HepG2 (cell line): ENCODE results near the gene SNN. TPM values are rescaled to one million over a fixed set of nuclear protein-coding genes. Genes with fewer than 3 reads are reported as not detected.
A peak's percentile ranks its signal among the peaks of the same experiment; 100 is the strongest.

ENCODE experiments used
- ATAC-seq: fragments of 200-7000 bp; cut with Tn5 transposase; 3 replicates; pipeline ENCODE4 v1.9.1; 2020; ENCODE audit warnings: mild to moderate bottlenecking, moderate library complexity
- BruUV-seq: library from RNA; stranded (reverse); fragments of 400-500 nt; replicated peaks from 2 replicates; lab custom pipeline; 2021; lab: Mats Ljungman, UMichigan
- CTCF ChIA-PET: fragments of 300-600 bp; formaldehyde crosslinking; extraction: SDS; loops from one replicate; lab custom pipeline; 2021; ENCODE audit warnings: low total read pairs, inconsistent platforms, low intra/inter-chr PET ratio; lab: Yijun Ruan, JAX
- POLR2A ChIA-PET: fragments of 350-600 bp; sonication (Branson Sonifier 250); formaldehyde crosslinking; loops from one replicate; lab custom pipeline; 2020; ENCODE audit warnings: antibody characterized with exemption, inconsistent platforms; lab: Yijun Ruan, JAX
- DNase-seq: peaks from one replicate; pipeline ENCODE4 v3.0.0-alpha.2; 2015; ENCODE audit warnings: low spot score
- FAIRE-seq: peaks from 3 replicates; lab custom pipeline; 2011; peaks lifted over from hg19 to GRCh38; lab: Jason Lieb, UNC
- H2AFZ ChIP-seq: one replicate; pipeline ENCODE4 v1.6.1; 2011; ENCODE audit warnings: low read length, inconsistent platforms
- H3K27ac ChIP-seq: fragments of 300-600 bp; 3 replicates; pipeline ENCODE4 v1.8.0; 2011; ENCODE audit warnings: mixed run types, mild to moderate bottlenecking, mixed read lengths, low read length, inconsistent platforms; ENCODE audit not compliant: insufficient read depth; ENCODE audit errors: extremely low read length
- H3K27me3 ChIP-seq, 2 experiments: fragments of 200-600 bp in 1 of 2; 2 replicates in 1 of 2; 3 replicates in 1 of 2; pipeline versions ENCODE4 v1.6.0 to v1.8.0; 2011; ENCODE audit warnings: low read length in 2 of 2, mild to moderate bottlenecking in 2 of 2, moderate library complexity in 2 of 2, inconsistent platforms in 1 of 2; ENCODE audit not compliant: insufficient read depth in 2 of 2, control insufficient read depth in 1 of 2
- H3K36me3 ChIP-seq, 2 experiments: fragments of 200-600 bp in 1 of 2; replicated peaks in 1 of 2; 2 replicates in 1 of 2; 3 replicates in 1 of 2; pipeline versions ENCODE4 v1.5.1 to v1.8.0; 2011; ENCODE audit warnings: low read length in 2 of 2, inconsistent platforms in 1 of 2; ENCODE audit not compliant: insufficient read depth in 2 of 2, control insufficient read depth in 1 of 2
- H3K4me1 ChIP-seq: 2 replicates; pipeline ENCODE4 v1.5.1; 2012; ENCODE audit warnings: low read length, inconsistent platforms; ENCODE audit not compliant: insufficient read depth
- H3K4me2 ChIP-seq: 2 replicates; pipeline ENCODE4 v1.6.0; 2011; ENCODE audit warnings: low read depth, low read length, inconsistent platforms
- H3K4me3 ChIP-seq, 3 experiments: fragments of 200-600 bp in 1 of 3; sonication (generic), shearing (Covaris generic) in 1 of 3; replicated peaks in 1 of 3; 2 replicates each; pipeline ENCODE4 v1.5.1; 2011 to 2016; ENCODE audit warnings: low read length in 3 of 3, inconsistent platforms in 2 of 3, low read depth in 2 of 3, mild to moderate bottlenecking in 2 of 3, control low read depth in 1 of 3, mixed read lengths in 1 of 3; ENCODE audit not compliant: insufficient read depth in 1 of 3
- H3K79me2 ChIP-seq: one replicate; pipeline ENCODE4 v1.6.1; 2011; ENCODE audit warnings: low read length, inconsistent platforms; ENCODE audit not compliant: insufficient read depth
- H3K9ac ChIP-seq: 2 replicates; pipeline ENCODE4 v1.6.0; 2011; ENCODE audit warnings: mild to moderate bottlenecking, low read depth, low read length, inconsistent platforms; ENCODE audit not compliant: insufficient read depth
- H3K9me3 ChIP-seq: 2 replicates; pipeline ENCODE4 v1.5.1; 2012; ENCODE audit warnings: mild to moderate bottlenecking, low read length
- H4K20me1 ChIP-seq: 2 replicates; pipeline ENCODE4 v1.6.0; 2011; ENCODE audit warnings: inconsistent platforms, mild to moderate bottlenecking, low read length, moderate library complexity; ENCODE audit not compliant: insufficient read depth
- ATM ChIP-seq: fragments of 450-650 bp; IDR thresholded peaks from 2 replicates; pipeline ENCODE4 v1.7.1; 2017; ENCODE audit warnings: mild to moderate bottlenecking, borderline replicate concordance
- KAT7 ChIP-seq: IDR thresholded peaks from 2 replicates; pipeline ENCODE4 v1.6.1; 2018; ENCODE audit warnings: borderline replicate concordance, missing compliant biosample characterization
- MAFG ChIP-seq: sonication (generic); formaldehyde crosslinking; IDR thresholded peaks from 2 replicates; pipeline ENCODE4 v1.5.1; 2020; ENCODE audit warnings: mild to moderate bottlenecking, missing genetic modification reagents
- PAF1 ChIP-seq: IDR thresholded peaks from 2 replicates; pipeline ENCODE4 v1.6.1; 2016; ENCODE audit warnings: missing genetic modification reagents, missing compliant biosample characterization
- ZNF547 ChIP-seq: sonication (generic); formaldehyde crosslinking; IDR thresholded peaks from 2 replicates; pipeline ENCODE4 v1.5.1; 2020; ENCODE audit warnings: mild to moderate bottlenecking, missing genetic modification reagents
- ZNF737 ChIP-seq: sonication (generic); formaldehyde crosslinking; IDR thresholded peaks from 2 replicates; pipeline ENCODE4 v1.5.0; 2020; ENCODE audit warnings: missing genetic modification reagents, mild to moderate bottlenecking, borderline replicate concordance
- WGBS: methylation state at CpG from one replicate; pipeline ENCODE4 v1.1.6; 2017; ENCODE audit warnings: low lambda C conversion rate; 5-methylcytosine and 5-hydroxymethylcytosine counted together
- in situ Hi-C: cut with HindIII; loops from 2 replicates; pipeline ENCODE4 v1.10.0; 2017; ENCODE audit warnings: low pct_unique_long_range_greater_than_20kb; ENCODE audit not compliant: extremely low pct_ligation_motif_present
- intact Hi-C: fragments of 100-400 bp; cut with micrococcal nuclease; formaldehyde crosslinking; loops from one replicate; pipeline ENCODE4 v1.10.0; 2022; ENCODE audit not compliant: unreplicated experiment
- polyA plus RNA-seq, 8 experiments: library from polyadenylated mRNA; depleted of rRNA in 3 of 8; stranded (reverse) in 7 of 8; unstranded in 1 of 8; fragments of >200 nt; fragmentation: Illumina TruSeq in 4 of 8; extraction: Trizol in 4 of 8; gene quantifications; 2 replicates each; pipeline versions ENCODE4 v1.2.1 to v1.2.3, GENCODE V29; 2011 to 2016; ENCODE audit warnings: low read depth in 4 of 8, missing spikeins in 1 of 8, mixed read lengths in 1 of 8; ENCODE audit not compliant: insufficient read depth in 1 of 8
- total RNA-seq, 5 experiments: library from RNA; depleted of rRNA; stranded (reverse); fragments of >200 nt; fragmentation: Illumina TruSeq; extraction: Trizol; gene quantifications; 2 replicates each; pipeline ENCODE4 v1.2.3, GENCODE V29; 2016; ENCODE audit warnings: low read depth in 1 of 5
- TF ChIP-seq, protein P1 (sequence below): sonication (generic); formaldehyde crosslinking; IDR thresholded peaks from 2 replicates; pipeline ENCODE4 v1.4.0; 2020; ENCODE audit warnings: missing genetic modification reagents
- TF ChIP-seq, protein P2 (sequence below): sonication (generic); formaldehyde crosslinking; IDR thresholded peaks from 2 replicates; pipeline ENCODE4; 2020; ENCODE audit warnings: missing genetic modification reagents, mild to moderate bottlenecking, borderline replicate concordance
- TF ChIP-seq, protein P3 (sequence below): sonication (generic); formaldehyde crosslinking; IDR thresholded peaks from 2 replicates; pipeline ENCODE4 v1.8.0; 2022; ENCODE audit warnings: mild to moderate bottlenecking, missing genetic modification reagents, moderate library complexity
- TF ChIP-seq, protein P4 (sequence below): sonication (generic); formaldehyde crosslinking; IDR thresholded peaks from 2 replicates; pipeline ENCODE4 v1.5.1; 2020; ENCODE audit warnings: mild to moderate bottlenecking, missing genetic modification reagents, moderate library complexity
- TF ChIP-seq, protein P5 (sequence below): conservative IDR thresholded peaks from 2 replicates; pipeline ENCODE4 v1.6.1; 2018; ENCODE audit warnings: missing genetic modification reagents

Gene SNN
- total and polyA plus RNA-seq, 2 of the 13 experiments (the other 11 are each of a cell fraction or from before 2014, with no cell fraction given) = 5.2 to 8.4 TPM

DNA sequence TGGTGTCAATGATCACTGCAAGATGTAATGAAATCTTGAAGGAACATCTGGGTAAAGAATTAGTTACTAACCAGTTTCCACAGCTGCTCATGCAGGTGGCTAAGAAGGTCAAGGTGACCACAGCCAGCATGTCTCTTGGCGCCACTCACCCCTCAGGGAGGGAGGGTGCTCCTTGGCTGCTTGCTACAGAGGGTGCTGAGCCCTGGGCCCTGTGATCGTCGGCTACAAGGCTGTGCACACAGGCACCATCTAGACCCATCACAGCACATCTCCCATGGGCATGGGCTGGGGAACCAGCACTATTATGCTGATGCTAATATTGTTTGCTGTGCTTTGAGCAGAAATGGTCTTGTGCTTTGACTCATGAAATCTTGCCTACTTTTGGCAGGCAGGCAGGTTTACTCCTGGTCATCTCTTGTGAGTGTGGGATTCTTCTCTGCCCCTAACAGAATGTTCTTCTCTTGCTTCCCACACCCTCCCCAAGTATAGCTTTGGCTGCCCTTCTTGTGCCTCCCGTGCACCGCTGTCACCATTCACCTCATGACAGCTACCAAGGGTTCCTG, 38.0 kb downstream of the SNN start:
- Histone ChIP-seq H3K79me2 (peaks cover 23% of the 10 kb centered on the region), H3K27me3 (no peaks in the 10 kb centered on the region), H3K4me3 (no peak overlapping the region), H3K4me1 (peaks cover 13% of the 10 kb centered on the region), H3K9ac (no peak overlapping the region), H3K27ac (no peak overlapping the region), H4K20me1 (0 out of 2 replicates have a peak, but pooled peaks cover 4% of the 10 kb centered on the region), H3K9me3 (no peaks in the 10 kb centered on the region), H3K36me3 (peaks cover 15 to 62% of the 10 kb centered on the region in 2 experiments), H3K4me2 (no peak overlapping the region), H2AFZ (no peak overlapping the region)
- ATAC-seq (peak; percentile 39), FAIRE-seq (no peak), DNase-seq (no peak)
- intact Hi-C loops = no loop called here
- in situ Hi-C loops = no loop called here
- CTCF ChIA-PET = no interaction called here
- over 99% methylated on average over 5 of the region's 5 CpGs for WGBS
- POLR2A ChIA-PET = no interaction called here
- no TSS peak for BruUV-seq
- TF ChIP-seq, protein P1, sequence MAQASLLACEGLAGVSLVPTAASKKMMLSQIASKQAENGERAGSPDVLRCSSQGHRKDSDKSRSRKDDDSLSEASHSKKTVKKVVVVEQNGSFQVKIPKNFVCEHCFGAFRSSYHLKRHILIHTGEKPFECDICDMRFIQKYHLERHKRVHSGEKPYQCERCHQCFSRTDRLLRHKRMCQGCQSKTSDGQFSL (CRISPR knock-in tag) = no peak
- TF ChIP-seq, protein P2, sequence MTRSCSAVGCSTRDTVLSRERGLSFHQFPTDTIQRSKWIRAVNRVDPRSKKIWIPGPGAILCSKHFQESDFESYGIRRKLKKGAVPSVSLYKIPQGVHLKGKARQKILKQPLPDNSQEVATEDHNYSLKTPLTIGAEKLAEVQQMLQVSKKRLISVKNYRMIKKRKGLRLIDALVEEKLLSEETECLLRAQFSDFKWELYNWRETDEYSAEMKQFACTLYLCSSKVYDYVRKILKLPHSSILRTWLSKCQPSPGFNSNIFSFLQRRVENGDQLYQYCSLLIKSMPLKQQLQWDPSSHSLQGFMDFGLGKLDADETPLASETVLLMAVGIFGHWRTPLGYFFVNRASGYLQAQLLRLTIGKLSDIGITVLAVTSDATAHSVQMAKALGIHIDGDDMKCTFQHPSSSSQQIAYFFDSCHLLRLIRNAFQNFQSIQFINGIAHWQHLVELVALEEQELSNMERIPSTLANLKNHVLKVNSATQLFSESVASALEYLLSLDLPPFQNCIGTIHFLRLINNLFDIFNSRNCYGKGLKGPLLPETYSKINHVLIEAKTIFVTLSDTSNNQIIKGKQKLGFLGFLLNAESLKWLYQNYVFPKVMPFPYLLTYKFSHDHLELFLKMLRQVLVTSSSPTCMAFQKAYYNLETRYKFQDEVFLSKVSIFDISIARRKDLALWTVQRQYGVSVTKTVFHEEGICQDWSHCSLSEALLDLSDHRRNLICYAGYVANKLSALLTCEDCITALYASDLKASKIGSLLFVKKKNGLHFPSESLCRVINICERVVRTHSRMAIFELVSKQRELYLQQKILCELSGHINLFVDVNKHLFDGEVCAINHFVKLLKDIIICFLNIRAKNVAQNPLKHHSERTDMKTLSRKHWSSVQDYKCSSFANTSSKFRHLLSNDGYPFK (CRISPR knock-in tag) = no peak
- TF ChIP-seq, protein P3, sequence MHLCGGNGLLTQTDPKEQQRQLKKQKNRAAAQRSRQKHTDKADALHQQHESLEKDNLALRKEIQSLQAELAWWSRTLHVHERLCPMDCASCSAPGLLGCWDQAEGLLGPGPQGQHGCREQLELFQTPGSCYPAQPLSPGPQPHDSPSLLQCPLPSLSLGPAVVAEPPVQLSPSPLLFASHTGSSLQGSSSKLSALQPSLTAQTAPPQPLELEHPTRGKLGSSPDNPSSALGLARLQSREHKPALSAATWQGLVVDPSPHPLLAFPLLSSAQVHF (CRISPR knock-in tag) = 0 out of 2 replicates have a peak, but pooled peaks have one; percentile 39
- 0 out of 2 replicates have a peak, but pooled peaks have one; percentile 67 for TF ChIP-seq PAF1 (CRISPR knock-in tag)
- 0 out of 2 replicates have a peak, but pooled peaks have one; percentile 25 for TF ChIP-seq ZNF737 (CRISPR knock-in tag)
- no peak for TF ChIP-seq ATM
- TF ChIP-seq, protein P4, sequence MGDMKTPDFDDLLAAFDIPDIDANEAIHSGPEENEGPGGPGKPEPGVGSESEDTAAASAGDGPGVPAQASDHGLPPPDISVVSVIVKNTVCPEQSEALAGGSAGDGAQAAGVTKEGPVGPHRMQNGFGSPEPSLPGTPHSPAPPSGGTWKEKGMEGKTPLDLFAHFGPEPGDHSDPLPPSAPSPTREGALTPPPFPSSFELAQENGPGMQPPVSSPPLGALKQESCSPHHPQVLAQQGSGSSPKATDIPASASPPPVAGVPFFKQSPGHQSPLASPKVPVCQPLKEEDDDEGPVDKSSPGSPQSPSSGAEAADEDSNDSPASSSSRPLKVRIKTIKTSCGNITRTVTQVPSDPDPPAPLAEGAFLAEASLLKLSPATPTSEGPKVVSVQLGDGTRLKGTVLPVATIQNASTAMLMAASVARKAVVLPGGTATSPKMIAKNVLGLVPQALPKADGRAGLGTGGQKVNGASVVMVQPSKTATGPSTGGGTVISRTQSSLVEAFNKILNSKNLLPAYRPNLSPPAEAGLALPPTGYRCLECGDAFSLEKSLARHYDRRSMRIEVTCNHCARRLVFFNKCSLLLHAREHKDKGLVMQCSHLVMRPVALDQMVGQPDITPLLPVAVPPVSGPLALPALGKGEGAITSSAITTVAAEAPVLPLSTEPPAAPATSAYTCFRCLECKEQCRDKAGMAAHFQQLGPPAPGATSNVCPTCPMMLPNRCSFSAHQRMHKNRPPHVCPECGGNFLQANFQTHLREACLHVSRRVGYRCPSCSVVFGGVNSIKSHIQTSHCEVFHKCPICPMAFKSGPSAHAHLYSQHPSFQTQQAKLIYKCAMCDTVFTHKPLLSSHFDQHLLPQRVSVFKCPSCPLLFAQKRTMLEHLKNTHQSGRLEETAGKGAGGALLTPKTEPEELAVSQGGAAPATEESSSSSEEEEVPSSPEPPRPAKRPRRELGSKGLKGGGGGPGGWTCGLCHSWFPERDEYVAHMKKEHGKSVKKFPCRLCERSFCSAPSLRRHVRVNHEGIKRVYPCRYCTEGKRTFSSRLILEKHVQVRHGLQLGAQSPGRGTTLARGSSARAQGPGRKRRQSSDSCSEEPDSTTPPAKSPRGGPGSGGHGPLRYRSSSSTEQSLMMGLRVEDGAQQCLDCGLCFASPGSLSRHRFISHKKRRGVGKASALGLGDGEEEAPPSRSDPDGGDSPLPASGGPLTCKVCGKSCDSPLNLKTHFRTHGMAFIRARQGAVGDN (CRISPR knock-in tag) = 0 out of 2 replicates have a peak, but pooled peaks have one; percentile 18
- TF ChIP-seq, protein P5, sequence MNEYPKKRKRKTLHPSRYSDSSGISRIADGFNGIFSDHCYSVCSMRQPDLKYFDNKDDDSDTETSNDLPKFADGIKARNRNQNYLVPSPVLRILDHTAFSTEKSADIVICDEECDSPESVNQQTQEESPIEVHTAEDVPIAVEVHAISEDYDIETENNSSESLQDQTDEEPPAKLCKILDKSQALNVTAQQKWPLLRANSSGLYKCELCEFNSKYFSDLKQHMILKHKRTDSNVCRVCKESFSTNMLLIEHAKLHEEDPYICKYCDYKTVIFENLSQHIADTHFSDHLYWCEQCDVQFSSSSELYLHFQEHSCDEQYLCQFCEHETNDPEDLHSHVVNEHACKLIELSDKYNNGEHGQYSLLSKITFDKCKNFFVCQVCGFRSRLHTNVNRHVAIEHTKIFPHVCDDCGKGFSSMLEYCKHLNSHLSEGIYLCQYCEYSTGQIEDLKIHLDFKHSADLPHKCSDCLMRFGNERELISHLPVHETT (CRISPR knock-in tag) = no peak
- 0 out of 2 replicates have a peak, but pooled peaks have one; percentile 26 for TF ChIP-seq MAFG (CRISPR knock-in tag)
- no peak for TF ChIP-seq KAT7 (CRISPR knock-in tag)
- 0 out of 2 replicates have a peak, but pooled peaks have one; percentile 56 for TF ChIP-seq ZNF547 (CRISPR knock-in tag)
